HEK293T (cell line): ENCODE results near the gene IL25.

Experiments
- ARNT ChIP-seq: fragments of 450-650 bp; IDR thresholded peaks from 2 replicates; pipeline ENCODE4 v1.6.1; 2017; ENCODE audit warnings: mild to moderate bottlenecking
- BHLHE40 ChIP-seq: fragments of 450-650 bp; IDR thresholded peaks from 2 replicates; pipeline ENCODE4 v1.6.1; 2016; ENCODE audit warnings: mild to moderate bottlenecking, moderate library complexity, borderline replicate concordance
- FOXA1 ChIP-seq: fragments of 450-650 bp; IDR thresholded peaks from 2 replicates; pipeline ENCODE4 v1.6.1; 2016; ENCODE audit warnings: mild to moderate bottlenecking
- FOXK2 ChIP-seq: fragments of 450-650 bp; IDR thresholded peaks from 2 replicates; pipeline ENCODE4 v1.6.1; 2016; ENCODE audit warnings: mild to moderate bottlenecking
- HDGF ChIP-seq: fragments of 450-650 bp; IDR thresholded peaks from 2 replicates; pipeline ENCODE4 v1.6.1; 2017; ENCODE audit warnings: antibody characterized with exemption, borderline replicate concordance
- L3MBTL2 ChIP-seq: fragments of 450-650 bp; conservative IDR thresholded peaks from 2 replicates; pipeline ENCODE4 v1.6.1; 2016; ENCODE audit warnings: mild to moderate bottlenecking
- LEF1 ChIP-seq: fragments of 450-650 bp; IDR thresholded peaks from 2 replicates; pipeline ENCODE4 v1.6.1; 2017; ENCODE audit warnings: mild to moderate bottlenecking, borderline replicate concordance
- NFRKB ChIP-seq: fragments of 450-650 bp; IDR thresholded peaks from 2 replicates; pipeline ENCODE4 v1.6.1; 2016; ENCODE audit warnings: mild to moderate bottlenecking, moderate library complexity
- PKNOX1 ChIP-seq: fragments of 450-650 bp; IDR thresholded peaks from 2 replicates; pipeline ENCODE4 v1.6.1; 2016
- SP1 ChIP-seq: fragments of 450-650 bp; IDR thresholded peaks from 2 replicates; pipeline ENCODE4 v1.6.1; 2017
- SUZ12 ChIP-seq: fragments of 450-650 bp; IDR thresholded peaks from 2 replicates; pipeline ENCODE4 v1.6.1; 2016; ENCODE audit warnings: mild to moderate bottlenecking
- TARDBP ChIP-seq: fragments of 450-650 bp; IDR thresholded peaks from 2 replicates; pipeline ENCODE4 v1.6.1; 2016
- ZNF384 ChIP-seq: fragments of 450-650 bp; IDR thresholded peaks from 2 replicates; pipeline ENCODE4 v1.6.1; 2016

- TF ChIP-seq SP1 (no peak), FOXK2 (no peak), ZNF384 (no peak), ARNT (no peak), PKNOX1 (no peak), TARDBP (no peak), NFRKB (no peak), L3MBTL2 (no peak), HDGF (no peak), LEF1 (no peak), SUZ12 (no peak), BHLHE40 (no peak), FOXA1 (no peak)
These were observed 7.7 kb downstream of the IL25 start for GRCh38 chr14:23380197-23380914.
